Endothelial cell of umbilical vein (primary cell): ENCODE measurements around the gene FBH1. TPM values are rescaled to one million over a fixed set of nuclear protein-coding genes. Genes with fewer than 3 reads are reported as not detected.

Experiments
- BruUV-seq: library from RNA; stranded (reverse); fragments of 400-500 nt; replicated peaks from 2 replicates; lab custom pipeline; 2021; lab: Mats Ljungman, UMichigan
- CTCF ChIA-PET: fragments of 300-600, 350-600 bp; sonication (Branson Sonifier 250); formaldehyde crosslinking; loops from one replicate; lab custom pipeline; 2021; ENCODE audit warnings: antibody characterized with exemption, inconsistent platforms; lab: Charles Lee
- POLR2A ChIA-PET: fragments of 300-600, 350-600 bp; sonication (Branson Sonifier 250); formaldehyde crosslinking; loops from one replicate; lab custom pipeline; 2021; ENCODE audit warnings: antibody characterized with exemption, inconsistent platforms; lab: Charles Lee
- DNase-seq: peaks from one replicate; pipeline ENCODE4 v3.0.0-alpha.2; 2011; ENCODE audit warnings: low read depth, low spot score
- FAIRE-seq: peaks from 2 replicates; lab custom pipeline; 2011; peaks lifted over from hg19 to GRCh38; lab: Jason Lieb, UNC
- H2AFZ ChIP-seq: 2 replicates; pipeline ENCODE4 v1.6.0; 2012; ENCODE audit warnings: low read depth, low read length, control low read depth, inconsistent platforms
- H3K27ac ChIP-seq: 2 replicates; pipeline ENCODE4 v1.5.1; 2011; ENCODE audit warnings: low read depth, mild to moderate bottlenecking, control low read depth, low read length, moderate library complexity; ENCODE audit not compliant: insufficient read depth
- H3K27me3 ChIP-seq, 2 experiments: 2 replicates each; pipeline versions ENCODE4 v1.6.0 to v1.6.1; 2011; ENCODE audit warnings: low read length in 2 of 2, mixed read lengths in 1 of 2; ENCODE audit not compliant: control insufficient read depth in 2 of 2, insufficient read depth in 2 of 2
- H3K36me3 ChIP-seq, 2 experiments: 2 replicates in 1 of 2; 3 replicates in 1 of 2; pipeline ENCODE4 v1.5.1; 2011; ENCODE audit warnings: low read length in 2 of 2, mild to moderate bottlenecking in 1 of 2, moderate library complexity in 1 of 2; ENCODE audit not compliant: control insufficient read depth in 2 of 2, insufficient read depth in 2 of 2; ENCODE audit errors: extremely low read depth in 1 of 2
- H3K4me1 ChIP-seq: 3 replicates; pipeline ENCODE4 v1.5.1; 2011; ENCODE audit warnings: mild to moderate bottlenecking, low read length; ENCODE audit not compliant: control insufficient read depth, insufficient read depth; ENCODE audit errors: extremely low read depth
- H3K4me2 ChIP-seq: 2 replicates; pipeline ENCODE4 v1.6.1; 2011; ENCODE audit warnings: low read length, control low read depth, mixed read lengths; ENCODE audit not compliant: insufficient read depth
- H3K4me3 ChIP-seq, 3 experiments: fragments of 200-600 bp in 1 of 3; sonication (generic), shearing (Covaris generic) in 1 of 3; replicated peaks in 1 of 3; 2 replicates each; pipeline ENCODE4 v1.5.1; 2011 to 2016; ENCODE audit warnings: control low read depth in 3 of 3, low read length in 3 of 3, mild to moderate bottlenecking in 2 of 3, inconsistent platforms in 1 of 3, low read depth in 1 of 3, moderate library complexity in 1 of 3; ENCODE audit not compliant: insufficient read depth in 1 of 3
- H3K79me2 ChIP-seq: 2 replicates; pipeline ENCODE4 v1.6.0; 2012; ENCODE audit warnings: low read length, inconsistent platforms; ENCODE audit not compliant: control insufficient read depth, insufficient read depth
- H3K9ac ChIP-seq: replicated peaks from 2 replicates; pipeline ENCODE3; 2011; ENCODE audit warnings: low read length, control low read depth; ENCODE audit not compliant: insufficient read depth; ENCODE audit errors: extremely low read depth
- H3K9me1 ChIP-seq: replicated peaks from 3 replicates; pipeline ENCODE4 v1.6.0; 2011; ENCODE audit warnings: mild to moderate bottlenecking, low read length; ENCODE audit not compliant: control insufficient read depth, insufficient read depth; ENCODE audit errors: extremely low read depth
- H3K9me3 ChIP-seq: replicated peaks from 2 replicates; pipeline ENCODE4 v1.5.1; 2012; ENCODE audit warnings: low read length, inconsistent platforms; ENCODE audit not compliant: control insufficient read depth, insufficient read depth
- H4K20me1 ChIP-seq: replicated peaks from 2 replicates; pipeline ENCODE3; 2011; ENCODE audit warnings: mild to moderate bottlenecking, low read length; ENCODE audit not compliant: control insufficient read depth, insufficient read depth; ENCODE audit errors: extremely low read depth
- CTCF ChIP-seq, 2 donors: IDR thresholded peaks; 1 replicate in 1 of 2; 2 replicates in 1 of 2; pipeline ENCODE4 v1.5.1; 2011; ENCODE audit warnings: low read length in 2 of 2, mild to moderate bottlenecking in 2 of 2, moderate library complexity in 2 of 2, control low read depth in 1 of 2, inconsistent platforms in 1 of 2, low read depth in 1 of 2; ENCODE audit not compliant: insufficient read depth in 1 of 2; ENCODE audit errors: extremely low read depth in 1 of 2
- EZH2 ChIP-seq: IDR thresholded peaks from 2 replicates; pipeline ENCODE4 v1.6.1; 2012; ENCODE audit warnings: borderline replicate concordance, low read depth, mild to moderate bottlenecking, moderate library complexity, low read length, inconsistent platforms; ENCODE audit not compliant: severe bottlenecking
- FOS ChIP-seq: IDR thresholded peaks from 2 replicates; pipeline ENCODE4 v1.6.1; 2011; ENCODE audit warnings: mild to moderate bottlenecking, low read length, moderate library complexity, borderline replicate concordance; ENCODE audit not compliant: insufficient read depth
- GATA2 ChIP-seq: IDR thresholded peaks from 2 replicates; pipeline ENCODE4 v1.7.0; 2011; ENCODE audit warnings: low read depth, mild to moderate bottlenecking, moderate library complexity, mixed read lengths, low read length; ENCODE audit not compliant: insufficient read length, insufficient read depth
- JUN ChIP-seq: IDR thresholded peaks from 2 replicates; pipeline ENCODE4 v1.6.1; 2011; ENCODE audit warnings: borderline replicate concordance, low read depth; ENCODE audit not compliant: insufficient read length, insufficient read depth
- MAX ChIP-seq: IDR thresholded peaks from 2 replicates; pipeline ENCODE4 v1.6.1; 2011; ENCODE audit not compliant: insufficient read depth, insufficient read length
- MYC ChIP-seq: IDR thresholded peaks from one replicate; pipeline ENCODE4 v1.6.1; 2011; ENCODE audit warnings: mild to moderate bottlenecking, low read depth, low read length
- POLR2A ChIP-seq: IDR thresholded peaks from 2 replicates; pipeline ENCODE4 v1.6.1; 2012; ENCODE audit warnings: low read depth, mild to moderate bottlenecking, control low read depth, low read length
- POLR2AphosphoS5 ChIP-seq: IDR thresholded peaks from 2 replicates; pipeline ENCODE4 v1.6.1; 2012; ENCODE audit warnings: low read depth, mild to moderate bottlenecking, control low read depth, low read length, moderate library complexity; ENCODE audit not compliant: insufficient read depth
- dilution Hi-C: fragments of 300-500 bp; cut with MboI; formaldehyde crosslinking; loops from one replicate; pipeline ENCODE4 v1.15.0; 2019; ENCODE audit warnings: low sequenced_read_pairs; ENCODE audit not compliant: extremely low pct_ligation_motif_present
- intact Hi-C: fragments of 100-400 bp; cut with micrococcal nuclease; formaldehyde crosslinking; loops from one replicate; pipeline ENCODE4 v1.10.0; 2022
- polyA plus RNA-seq, 4 experiments: library from polyadenylated mRNA; depleted of rRNA in 3 of 4; stranded (reverse) in 3 of 4; unstranded in 1 of 4; fragments of >200 nt; gene quantifications; 2 replicates each; pipeline versions ENCODE4 v1.2.1 to v1.2.3, GENCODE V29; 2011 to 2012; ENCODE audit warnings: missing spikeins in 1 of 4
- total RNA-seq: library from RNA; stranded (reverse); gene quantifications from 2 replicates; pipeline ENCODE4 v1.2.3, GENCODE V29; 2021

The FBH1 gene
- total and polyA plus RNA-seq, 2 donors (not counting 3 experiments of a cell fraction or from before 2014, with no cell fraction given) = 71.4 to 97.0 TPM

- intact Hi-C loops (no loop called here), dilution Hi-C loops (loop anchor here (25.0 kb wide), 1 partner anchor 134 kb away; the partner anchor contains the start of gene RBM17)
- no peaks in the 10 kb centered on the region for H3K27me3 ChIP-seq
- H3K79me2 ChIP-seq = no peaks in the 10 kb centered on the region
- no peaks in the 10 kb centered on the region for H4K20me1 ChIP-seq
- DNase-seq (no peak), FAIRE-seq (no peak)
- TF ChIP-seq FOS = no peak
- no peak for TF ChIP-seq JUN
- no peak for TF ChIP-seq MYC
- no peak for TF ChIP-seq GATA2
- TF ChIP-seq MAX = no peak
- H3K4me2 ChIP-seq = no peak overlapping the region
- no peak overlapping the region for H3K4me3 ChIP-seq
- H2AFZ ChIP-seq = no peak overlapping the region
- BruUV-seq = no TSS peak
- no peak overlapping the region for H3K9ac ChIP-seq
- H3K9me3 ChIP-seq = no peaks in the 10 kb centered on the region
- H3K4me1 ChIP-seq = peaks cover 15% of the 10 kb centered on the region
- POLR2A ChIA-PET = no interaction called here
- CTCF ChIA-PET = interaction anchor here (0.8 to 3.9 kb wide), 3 partner anchors 60 to 249 kb away, joined by 3 to 23 read pairs (median 3); partner anchors contain the start of gene PFKFB3
- H3K27ac ChIP-seq = no peak overlapping the region
- peaks cover 0 to 7% of the 10 kb centered on the region in 2 experiments for H3K36me3 ChIP-seq
- no peaks in the 10 kb centered on the region for H3K9me1 ChIP-seq
Observed at GRCh38 chr10:5953676-5954075, 63.6 kb downstream of the FBH1 start.

GRCh38 chr10:5956146-5956936, 66.3 kb downstream of the FBH1 start:
- Histone ChIP-seq H3K4me1 (peaks cover 12% of the 10 kb centered on the region), H3K4me3 (no peak overlapping the region), H3K36me3 (peaks cover 0 to 17% of the 10 kb centered on the region in 2 experiments), H4K20me1 (no peaks in the 10 kb centered on the region), H3K9ac (no peak overlapping the region), H3K9me1 (no peaks in the 10 kb centered on the region), H3K79me2 (no peaks in the 10 kb centered on the region), H3K9me3 (no peaks in the 10 kb centered on the region), H3K27ac (no peak overlapping the region), H3K4me2 (no peak overlapping the region), H2AFZ (no peak overlapping the region), H3K27me3 (no peaks in the 10 kb centered on the region)
- intact Hi-C loops (no loop called here), dilution Hi-C loops (loop anchor here (25.0 kb wide), 1 partner anchor 131 kb away; the partner anchor contains the start of gene RBM17)
- FAIRE-seq = no peak
- no TSS peak for BruUV-seq
- CTCF ChIA-PET = interaction anchor here (0.6 to 3.1 kb wide), 3 partner anchors 20 to 130 kb away, joined by 3 to 11 read pairs (median 3); no protein-coding TSS in a partner anchor
- POLR2A ChIA-PET = interaction anchor here (0.7 kb wide), 1 partner anchor 132 kb away, joined by 6 read pairs; the partner anchor contains the start of gene RBM17
- TF ChIP-seq POLR2AphosphoS5 (no peak), FOS (no peak), CTCF (IDR thresholded peaks at IDR 0.05; ENCODE audit: extremely low read depth in 1 of 2, insufficient read depth in 1 of 2, low read depth in 1 of 2, low read length in 2 of 2) (no peak), POLR2A (no peak), MAX (no peak), GATA2 (no peak), EZH2 (no peak), MYC (no peak)
- DNase-seq = no peak
